BLaER1 (cell line): ENCODE measurements around the gene EPHA10.
A peak's percentile ranks its signal among the peaks of the same experiment; 100 is the strongest.

Experiments used
- H3K27ac ChIP-seq: shearing (Covaris generic); formaldehyde crosslinking; 2 replicates; pipeline ENCODE4 v1.8.1; 2022
- H3K27me3 ChIP-seq: shearing (Covaris generic); formaldehyde crosslinking; 2 replicates; pipeline ENCODE4 v1.8.1; 2022
- H3K36me3 ChIP-seq: shearing (Covaris generic); formaldehyde crosslinking; 2 replicates; pipeline ENCODE4 v1.8.1; 2022
- H3K4me1 ChIP-seq: shearing (Covaris generic); formaldehyde crosslinking; 2 replicates; pipeline ENCODE4 v1.8.1; 2022
- H3K4me2 ChIP-seq: shearing (Covaris generic); formaldehyde crosslinking; 2 replicates; pipeline ENCODE4 v1.8.1; 2022
- H3K4me3 ChIP-seq: shearing (Covaris generic); formaldehyde crosslinking; 2 replicates; pipeline ENCODE4 v1.8.1; 2022
- H3K9ac ChIP-seq: shearing (Covaris generic); formaldehyde crosslinking; 2 replicates; pipeline ENCODE4 v1.8.1; 2022
- H3K9me3 ChIP-seq: shearing (Covaris generic); formaldehyde crosslinking; 2 replicates; pipeline ENCODE4 v1.8.1; 2022
- H4K20me1 ChIP-seq: shearing (Covaris generic); formaldehyde crosslinking; 2 replicates; pipeline ENCODE4 v1.8.1; 2022
- Cebpa-rat ChIP-seq: shearing (Covaris generic); IDR thresholded peaks from 2 replicates; pipeline ENCODE4 v1.8.1; 2022

Gene EPHA10

DNA sequence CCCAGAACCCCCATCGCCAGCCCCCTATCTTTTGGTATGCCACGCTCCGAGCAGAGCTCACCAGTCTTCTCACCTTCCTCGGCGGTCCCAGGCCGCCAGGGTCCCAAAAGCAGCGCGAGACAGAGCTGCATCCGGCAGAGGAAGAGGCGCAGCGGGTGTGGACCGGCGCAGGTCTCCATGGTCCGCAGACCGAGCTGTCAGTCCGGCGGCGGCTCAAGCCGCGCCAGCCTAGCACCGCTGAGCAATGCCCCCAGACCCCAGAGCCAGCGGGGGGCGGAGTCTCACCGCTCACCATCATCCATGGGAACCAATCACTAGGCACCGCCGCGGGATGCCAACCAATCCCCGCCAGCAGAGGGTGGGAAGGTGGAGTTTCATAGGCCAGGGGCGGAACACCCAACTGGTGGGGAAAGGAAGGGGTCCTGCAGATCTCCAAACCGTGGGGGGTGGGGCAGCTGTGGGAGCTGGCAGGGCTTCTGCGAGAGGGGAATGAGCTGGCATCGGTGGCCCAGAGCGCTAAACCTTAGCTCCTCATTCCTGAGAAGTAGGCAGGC is at the start of gene EPHA10:
TSS of gene EPHA10 (minus strand) at position 233 of the 554 bp plus-strand sequence. CDS start at position 179, 54 bp downstream.
- no peak within 1 kb of the TSS for H3K4me3 ChIP-seq
- H3K27ac ChIP-seq: no peak within 1 kb of the TSS
- no peaks in the 10 kb centered on the region for H3K9me3 ChIP-seq
- no peaks in the 10 kb centered on the region for H3K36me3 ChIP-seq
- no peak within 1 kb of the TSS for H3K4me2 ChIP-seq
- TF ChIP-seq Cebpa-rat: no peak
- peaks cover 51% of the 10 kb centered on the region for H3K27me3 ChIP-seq
- no peak within 1 kb of the TSS for H3K9ac ChIP-seq
- no peaks in the 10 kb centered on the region for H4K20me1 ChIP-seq
- H3K4me1 ChIP-seq: peaks cover 15% of the 10 kb centered on the region; the same call in 1 of the 2 replicates

DNA sequence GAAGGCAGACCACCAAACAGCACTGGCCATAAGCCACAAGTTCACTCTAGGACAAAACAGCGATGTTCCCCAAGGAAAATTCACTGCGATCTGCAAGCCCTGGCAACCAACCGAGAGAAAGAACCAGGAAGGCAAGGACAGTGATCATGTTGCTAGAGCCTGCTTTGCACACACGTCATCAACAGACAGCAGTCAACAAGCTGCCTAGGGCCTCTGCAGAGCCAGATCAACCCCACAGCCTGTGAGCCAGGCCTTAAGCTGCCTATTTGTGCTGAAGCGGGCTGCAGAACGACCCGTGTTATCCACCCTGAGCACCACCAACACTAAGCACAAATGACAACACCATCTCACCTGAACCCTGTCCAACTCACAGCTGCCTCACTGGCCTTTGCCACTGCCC is 49.3 kb upstream of the EPHA10 start:
- H3K4me2 ChIP-seq: no peak overlapping the region
- H4K20me1 ChIP-seq: peaks cover 6% of the 10 kb centered on the region; the same call in 1 of the 2 replicates
- H3K9me3 ChIP-seq: no peaks in the 10 kb centered on the region
- H3K4me3 ChIP-seq: no peak overlapping the region
- H3K9ac ChIP-seq: no peak overlapping the region
- peaks cover 67% of the 10 kb centered on the region for H3K36me3 ChIP-seq
- H3K4me1 ChIP-seq: peaks cover 5% of the 10 kb centered on the region
- TF ChIP-seq Cebpa-rat: no peak
- H3K27me3 ChIP-seq: no peaks in the 10 kb centered on the region
- H3K27ac ChIP-seq: no peak overlapping the region

DNA sequence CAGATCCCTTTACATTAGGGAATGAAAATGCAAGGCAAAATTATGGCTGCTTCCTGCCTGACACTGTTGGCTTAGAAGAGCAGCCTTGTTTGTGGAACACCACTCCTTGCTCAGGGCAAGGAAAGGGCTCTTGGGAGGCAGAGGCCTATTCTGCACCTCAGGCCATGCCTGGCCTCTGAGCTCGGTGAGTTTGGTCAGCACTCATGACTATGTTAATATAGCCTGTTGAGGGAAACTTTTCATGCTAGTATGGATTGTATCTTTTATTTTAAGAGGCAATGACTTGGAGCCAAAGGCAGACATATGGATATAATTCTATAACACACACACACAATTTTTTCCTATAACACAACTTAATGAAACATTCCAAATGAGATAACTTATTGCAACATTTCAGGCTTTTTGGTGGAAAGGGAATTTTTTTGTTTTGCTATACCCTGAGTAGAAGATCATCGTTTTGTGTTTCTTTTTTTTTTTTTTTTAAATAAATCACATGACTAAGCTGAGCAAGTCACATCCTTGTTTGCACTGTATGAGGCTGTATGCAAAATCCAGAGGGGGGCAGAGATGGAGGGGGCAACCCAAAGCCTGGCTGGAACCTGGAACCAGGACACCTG is 48.7 kb upstream of the EPHA10 start:
- H3K27ac ChIP-seq: no peak overlapping the region
- peaks cover 11% of the 10 kb centered on the region for H3K4me1 ChIP-seq
- no peak overlapping the region for H3K4me2 ChIP-seq
- no peak for TF ChIP-seq Cebpa-rat
- no peaks in the 10 kb centered on the region for H3K9me3 ChIP-seq
- peaks cover 61% of the 10 kb centered on the region for H3K36me3 ChIP-seq
- no peak overlapping the region for H3K4me3 ChIP-seq
- no peaks in the 10 kb centered on the region for H3K27me3 ChIP-seq
- H4K20me1 ChIP-seq: peaks cover 12% of the 10 kb centered on the region; the same call in 1 of the 2 replicates
- H3K9ac ChIP-seq: no peak overlapping the region

- Histone ChIP-seq H3K4me1 (peaks cover 22% of the 10 kb centered on the region), H4K20me1 (peaks cover 30% of the 10 kb centered on the region), H3K27ac (no peak overlapping the region), H3K36me3 (peaks cover 44% of the 10 kb centered on the region), H3K4me2 (no peak overlapping the region), H3K27me3 (no peaks in the 10 kb centered on the region), H3K4me3 (no peak overlapping the region), H3K9ac (no peak overlapping the region), H3K9me3 (no peaks in the 10 kb centered on the region)
- TF ChIP-seq Cebpa-rat: no peak
Measured at GRCh38 chr1:37811027-37811655, 46.2 kb upstream of the EPHA10 start.

GRCh38 chr1:37809942-37810341 is 45.0 kb upstream of the EPHA10 start:
- Histone ChIP-seq H3K36me3 (peaks cover 44% of the 10 kb centered on the region), H3K4me3 (no peak overlapping the region), H3K9me3 (no peaks in the 10 kb centered on the region), H3K27me3 (no peaks in the 10 kb centered on the region), H3K4me1 (peaks cover 24% of the 10 kb centered on the region), H3K9ac (no peak overlapping the region), H3K27ac (no peak overlapping the region), H4K20me1 (peaks cover 42% of the 10 kb centered on the region), H3K4me2 (no peak overlapping the region)
- TF ChIP-seq Cebpa-rat: no peak

DNA sequence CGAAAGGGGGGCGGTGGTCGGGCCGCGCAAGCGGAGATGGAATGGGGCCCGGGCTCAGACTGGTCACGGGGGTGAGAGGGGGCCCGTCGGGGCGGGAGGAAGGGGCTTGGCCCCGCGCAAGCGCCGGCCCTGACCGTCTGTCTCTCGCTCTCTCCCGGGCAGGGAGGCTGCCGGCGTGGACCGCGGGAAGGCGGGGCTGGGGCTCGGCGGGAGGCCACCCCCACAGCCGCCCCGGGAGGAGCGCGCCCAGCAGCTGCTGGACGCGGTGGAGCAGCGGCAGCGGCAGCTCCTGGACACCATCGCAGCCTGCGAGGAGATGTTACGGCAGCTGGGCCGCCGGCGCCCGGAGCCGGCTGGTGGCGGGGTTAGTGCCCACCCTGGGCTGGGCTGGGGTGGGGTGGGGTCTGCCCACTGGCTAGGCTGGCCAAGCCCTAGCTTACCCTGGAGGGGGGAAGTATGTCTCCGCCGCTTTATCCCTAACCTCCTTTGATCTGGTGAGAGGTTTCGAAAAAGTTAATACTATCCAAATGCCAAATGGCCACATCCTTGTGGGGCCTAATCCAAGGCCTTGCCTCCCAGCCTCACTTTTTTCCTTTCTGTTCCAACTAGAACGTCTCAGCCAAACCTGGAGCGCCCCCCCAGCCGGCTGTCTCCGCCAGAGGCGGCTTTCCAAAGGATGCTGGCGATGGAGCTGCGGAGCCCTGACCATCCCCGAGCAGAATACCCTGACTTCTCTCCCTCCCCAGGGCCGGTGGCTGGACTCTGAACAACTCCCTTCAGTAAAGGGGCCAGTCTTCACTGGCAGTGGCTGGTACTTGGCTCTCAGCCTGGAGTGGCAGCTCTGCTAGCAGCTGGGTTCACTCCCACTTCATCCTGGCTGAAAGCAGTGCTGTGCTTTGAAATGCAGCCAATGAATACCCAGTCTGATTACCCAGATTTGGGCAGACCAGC is 43.7 kb upstream of the EPHA10 start:
- H3K27me3 ChIP-seq: no peaks in the 10 kb centered on the region
- peak overlapping the region; percentile 95 for H3K4me2 ChIP-seq
- no peaks in the 10 kb centered on the region for H3K9me3 ChIP-seq
- H3K36me3 ChIP-seq: peaks cover 47% of the 10 kb centered on the region
- peaks cover 50% of the 10 kb centered on the region for H4K20me1 ChIP-seq
- peak overlapping the region; percentile 100 for H3K4me3 ChIP-seq
- H3K4me1 ChIP-seq: peaks cover 24% of the 10 kb centered on the region
- H3K9ac ChIP-seq: peak overlapping the region; percentile 99
- peak overlapping the region; percentile 99 for H3K27ac ChIP-seq
- no peak for TF ChIP-seq Cebpa-rat

DNA sequence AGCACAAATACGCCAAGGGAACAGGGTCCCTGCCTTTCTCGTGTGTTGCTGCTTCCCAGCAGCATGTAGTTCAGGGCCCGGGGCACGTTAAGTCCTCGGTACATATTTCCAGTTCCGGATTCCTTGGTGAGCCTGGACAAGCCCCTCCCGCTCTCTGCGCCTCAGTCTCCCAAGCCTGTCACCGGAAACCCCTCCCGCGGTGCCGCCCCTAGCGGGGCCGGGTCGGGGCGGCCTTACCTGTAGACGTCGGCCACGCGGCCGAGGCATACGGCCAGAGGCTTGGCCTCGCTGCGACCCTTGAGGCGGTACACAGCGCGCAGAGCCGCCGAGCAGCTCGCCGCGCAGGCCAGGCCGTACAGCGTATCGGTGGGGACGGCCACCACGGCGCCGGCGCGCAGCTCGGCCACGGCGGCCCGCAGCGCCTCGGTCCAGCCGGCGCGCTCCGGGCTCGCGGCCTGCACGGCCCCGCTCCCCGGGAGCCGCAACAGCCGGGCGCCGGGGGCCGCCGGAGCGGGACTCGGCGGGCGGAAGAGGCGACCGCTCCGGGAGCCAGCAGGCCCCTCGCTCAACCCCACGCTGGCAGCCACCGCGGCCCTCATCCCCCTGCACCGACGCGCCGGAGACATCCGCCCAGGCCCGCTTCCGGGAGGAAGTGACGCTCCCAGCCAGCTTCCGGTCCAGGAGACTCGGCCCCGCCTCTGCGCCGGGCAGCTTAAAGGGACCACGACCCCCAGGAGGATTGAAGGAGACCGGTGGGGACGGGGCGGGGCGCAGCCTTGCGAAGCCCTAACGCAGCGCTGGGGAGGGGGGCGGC is 42.8 kb upstream of the EPHA10 start, which contains the start of the genes C1orf122 and YRDC:
TSS of gene C1orf122 (plus strand) at position 236 of the 814 bp plus-strand sequence. CDS start 615 bp downstream, outside the sequence.
TSS of gene YRDC (minus strand) at position 654 of the 814 bp plus-strand sequence. CDS start at position 626, 28 bp downstream.
- Histone ChIP-seq H3K4me1 (peaks cover 24% of the 10 kb centered on the region), H3K4me2 (peak within 1 kb of the TSS; percentile 95), H3K36me3 (peaks cover 50% of the 10 kb centered on the region), H3K9ac (peak within 1 kb of the TSS; percentile 99), H3K27me3 (no peaks in the 10 kb centered on the region), H3K4me3 (peak within 1 kb of the TSS; percentile 100), H3K9me3 (no peaks in the 10 kb centered on the region), H4K20me1 (peaks cover 59% of the 10 kb centered on the region), H3K27ac (peak within 1 kb of the TSS; percentile 99)
- no peak for TF ChIP-seq Cebpa-rat

GRCh38 chr1:37807220-37807554 is 42.3 kb upstream of the EPHA10 start:
- Histone ChIP-seq H3K4me1 (peaks cover 24% of the 10 kb centered on the region), H3K27me3 (no peaks in the 10 kb centered on the region), H3K4me3 (peak overlapping the region; percentile 100), H3K4me2 (peak overlapping the region; percentile 72), H3K9ac (peak overlapping the region; percentile 99), H4K20me1 (peaks cover 65% of the 10 kb centered on the region), H3K9me3 (no peaks in the 10 kb centered on the region), H3K27ac (peak overlapping the region; percentile 99), H3K36me3 (peaks cover 52% of the 10 kb centered on the region)
- no peak for TF ChIP-seq Cebpa-rat

- no peak for TF ChIP-seq Cebpa-rat
- Histone ChIP-seq H3K27ac (no peak overlapping the region), H3K4me3 (no peak overlapping the region), H3K4me2 (no peak overlapping the region), H3K27me3 (no peaks in the 10 kb centered on the region), H3K4me1 (peaks cover 13% of the 10 kb centered on the region), H4K20me1 (peaks cover 87% of the 10 kb centered on the region), H3K9ac (no peak overlapping the region), H3K9me3 (no peaks in the 10 kb centered on the region), H3K36me3 (peaks cover 95% of the 10 kb centered on the region)
Measured at GRCh38 chr1:37802439-37802838, 37.5 kb upstream of the EPHA10 start.
